GM18870 (cell line): Measurements from ENCODE around the gene ZNF750.
"Not testable (repeated sequence)": the region's sequence is repeated elsewhere in the genome, so short reads cannot be mapped to it uniquely, and the experiment has no call there.

ENCODE experiments used
- ATAC-seq: cut with Tn5 transposase; IDR thresholded peaks from one replicate; pipeline ENCODE4 v1.9.1; 2021; ENCODE audit warnings: moderate library complexity; ENCODE audit not compliant: unreplicated experiment

The ZNF750 gene

DNA sequence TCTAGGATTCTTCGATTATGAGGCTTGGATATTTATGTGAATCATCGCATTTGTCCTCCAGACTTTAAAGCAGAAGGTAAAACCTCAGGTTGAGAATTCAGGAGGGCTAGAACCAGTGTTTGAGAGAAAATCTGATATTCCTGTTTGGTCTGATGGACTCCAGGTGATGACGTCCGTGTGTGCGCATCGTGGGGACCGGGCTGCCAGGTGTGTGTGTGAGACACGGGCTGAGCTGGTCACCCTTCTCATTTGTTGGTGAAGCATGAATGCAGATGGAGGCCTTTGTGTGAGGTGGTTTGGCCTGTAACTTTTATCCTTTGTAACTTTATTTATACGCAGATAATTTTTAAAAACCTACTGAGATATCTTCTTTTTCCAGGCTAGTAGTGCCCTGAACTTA, 42.8 kb downstream of the ZNF750 start:
- ATAC-seq: no peak

- ATAC-seq: no peak
These were observed 44.2 kb downstream of the ZNF750 start for GRCh38 chr17:82795615-82796014.

GRCh38 chr17:82794781-82795482, 44.9 kb downstream of the ZNF750 start:
- ATAC-seq: no peak

DNA sequence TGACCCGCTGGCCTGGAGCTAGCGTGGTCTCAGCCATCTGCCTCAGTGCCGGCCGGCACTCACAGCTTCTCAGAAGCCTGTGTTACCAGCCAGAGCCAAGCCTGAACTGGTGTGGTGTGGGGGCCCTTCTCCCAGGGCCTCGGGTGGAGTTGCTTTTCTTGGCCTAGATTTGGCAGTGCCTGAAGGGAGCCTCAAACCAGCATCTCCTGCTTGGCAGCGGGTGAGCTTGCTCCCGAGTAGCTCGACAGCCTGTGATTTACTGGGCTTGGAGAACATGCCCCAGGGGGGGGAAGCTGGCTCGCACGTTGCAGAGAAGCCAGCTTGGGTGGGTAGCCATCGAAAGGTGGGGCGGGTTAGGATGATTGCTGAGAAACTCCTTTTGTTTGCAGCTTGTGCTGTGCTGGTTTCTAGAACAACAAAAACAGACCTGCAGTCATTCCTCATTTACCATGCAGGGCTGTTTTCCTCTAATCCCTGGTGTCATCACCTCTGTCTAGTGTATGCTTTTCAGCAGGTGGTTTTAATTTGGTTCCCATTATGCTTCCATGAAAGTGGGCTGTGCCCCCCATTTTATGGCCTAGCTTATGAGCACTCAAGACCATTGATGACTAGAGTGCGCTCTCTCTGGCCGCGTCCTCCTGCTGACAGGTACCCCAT, 45.7 kb downstream of the ZNF750 start:
- ATAC-seq: no peak

DNA sequence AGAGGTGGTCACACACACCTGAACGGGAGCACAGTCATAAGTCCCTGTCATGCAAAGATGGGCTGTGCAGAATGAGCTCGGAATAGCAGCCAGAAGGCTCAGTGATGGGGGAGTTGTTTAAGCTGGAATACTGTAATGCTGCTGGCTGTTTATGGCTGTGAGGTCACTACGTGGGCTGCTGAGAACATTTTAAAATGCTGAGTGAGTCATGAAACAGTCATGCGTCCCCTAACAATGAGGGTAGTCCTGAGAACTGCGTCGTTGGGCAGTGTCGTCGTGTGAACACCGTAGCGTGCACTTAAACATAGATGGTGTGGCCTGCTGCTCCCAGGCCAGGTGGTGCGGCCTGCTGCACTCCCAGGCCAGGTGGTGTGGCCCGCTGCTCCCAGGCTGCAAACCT, 48.3 kb downstream of the ZNF750 start:
- ATAC-seq: no peak

- ATAC-seq: no peak
These were observed 49.4 kb downstream of the ZNF750 start for GRCh38 chr17:82790391-82790790.

- ATAC-seq: no peak
These were observed 50.0 kb downstream of the ZNF750 start for GRCh38 chr17:82789806-82790205.

DNA sequence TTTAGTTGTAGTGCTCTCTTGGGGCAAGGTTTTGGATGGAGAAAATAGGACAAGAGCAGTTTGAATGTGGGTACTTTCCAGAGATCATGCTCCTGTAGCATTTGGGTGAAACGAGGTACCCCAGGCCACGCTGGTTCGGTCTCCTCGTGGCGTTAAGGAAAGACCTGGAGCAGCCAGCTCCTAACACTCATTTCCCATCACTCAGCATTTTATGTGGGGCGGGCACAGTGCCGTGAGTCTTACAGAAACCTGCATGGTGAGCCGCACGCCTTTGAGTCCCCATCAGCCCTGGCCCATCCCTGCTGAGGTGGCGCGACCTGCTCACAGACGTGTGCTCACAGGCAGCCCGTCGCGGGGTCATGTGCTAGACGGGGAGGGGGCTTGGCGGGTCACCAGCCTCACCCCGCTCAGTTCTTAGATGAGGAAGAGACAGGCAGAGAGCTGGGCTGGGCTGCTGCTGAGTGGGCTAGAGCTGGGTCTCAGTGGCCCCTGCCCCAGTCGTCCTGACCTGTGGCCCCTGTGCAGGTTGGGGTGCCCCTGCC, 50.7 kb downstream of the ZNF750 start:
- ATAC-seq: no peak

DNA sequence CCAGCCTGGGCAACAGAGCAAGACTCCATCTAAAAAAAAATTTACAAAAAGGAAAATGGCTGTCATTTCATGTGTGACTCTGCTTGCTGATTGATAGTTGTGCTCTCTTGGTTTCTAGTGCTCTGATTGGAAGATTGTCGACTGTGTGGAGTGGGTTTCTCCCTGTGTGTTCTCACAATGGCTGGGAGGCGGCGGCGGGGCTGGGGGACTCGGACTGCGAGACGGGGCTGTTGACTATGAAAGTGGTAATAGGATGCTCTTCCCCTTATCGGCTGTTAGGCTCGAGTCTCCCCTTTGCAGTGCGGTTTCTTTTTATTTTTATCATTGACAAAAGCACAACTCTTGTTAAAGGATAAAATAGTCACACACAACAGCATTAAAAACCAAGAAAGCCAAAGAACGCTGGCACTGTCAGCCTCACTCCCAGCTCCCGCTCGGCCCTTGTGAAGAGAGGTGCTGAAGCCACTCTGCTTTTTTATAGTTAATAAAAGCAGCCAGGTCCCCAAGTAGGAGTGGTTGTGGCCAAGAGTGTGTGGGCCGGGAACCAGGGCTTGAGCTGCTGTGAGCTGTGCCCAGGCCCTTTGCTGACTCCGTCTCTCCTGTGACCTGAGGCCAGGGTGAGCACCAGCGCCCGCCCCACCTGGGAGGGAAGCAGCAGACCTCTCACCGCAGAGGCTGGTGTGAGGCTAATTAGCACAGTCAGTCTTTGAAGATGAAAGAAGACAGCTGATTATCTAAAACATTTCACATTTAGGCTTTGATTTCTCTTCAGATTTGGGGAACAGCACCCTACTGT, 51.4 kb downstream of the ZNF750 start:
- no peak for ATAC-seq

DNA sequence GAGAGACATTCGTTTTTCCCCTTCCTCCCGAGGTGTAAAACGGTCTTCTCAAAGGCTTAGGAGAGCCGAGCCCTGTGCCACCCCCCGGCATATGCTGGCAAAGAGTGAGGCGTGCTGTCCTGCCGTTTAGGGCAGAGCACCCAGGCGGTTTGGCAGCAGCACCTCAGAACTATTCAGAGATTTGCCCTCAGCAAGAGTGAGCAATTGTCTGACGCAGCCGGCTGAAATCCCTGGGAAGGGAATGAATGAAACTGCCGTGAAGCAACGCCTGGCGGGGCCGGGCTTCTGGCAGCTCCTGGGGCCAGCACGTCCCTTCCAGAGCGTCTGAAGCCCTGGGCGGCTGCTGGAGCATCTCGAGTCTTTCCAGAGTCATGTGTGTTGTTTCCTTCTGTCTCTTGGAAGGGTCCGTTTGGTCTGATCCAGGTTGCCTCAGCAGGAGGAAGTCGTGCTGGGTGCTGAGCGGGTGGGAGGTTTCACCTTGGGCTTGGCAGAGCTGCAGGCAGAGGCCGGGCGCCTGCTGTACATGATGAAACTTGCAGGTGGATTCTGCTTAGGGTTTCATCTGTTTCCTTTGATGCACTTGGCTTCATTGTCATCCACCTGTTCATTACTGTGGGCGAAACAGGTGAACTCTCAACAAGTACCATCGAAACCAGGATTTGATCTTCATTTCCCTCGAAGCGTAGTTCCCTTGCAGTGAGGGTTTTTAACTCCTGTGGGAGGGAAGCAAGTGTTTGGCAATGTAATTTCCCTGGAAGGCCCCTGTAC, 52.6 kb downstream of the ZNF750 start:
- ATAC-seq: no peak

GRCh38 chr17:82786427-82786826, 53.4 kb downstream of the ZNF750 start:
- ATAC-seq: no peak

DNA sequence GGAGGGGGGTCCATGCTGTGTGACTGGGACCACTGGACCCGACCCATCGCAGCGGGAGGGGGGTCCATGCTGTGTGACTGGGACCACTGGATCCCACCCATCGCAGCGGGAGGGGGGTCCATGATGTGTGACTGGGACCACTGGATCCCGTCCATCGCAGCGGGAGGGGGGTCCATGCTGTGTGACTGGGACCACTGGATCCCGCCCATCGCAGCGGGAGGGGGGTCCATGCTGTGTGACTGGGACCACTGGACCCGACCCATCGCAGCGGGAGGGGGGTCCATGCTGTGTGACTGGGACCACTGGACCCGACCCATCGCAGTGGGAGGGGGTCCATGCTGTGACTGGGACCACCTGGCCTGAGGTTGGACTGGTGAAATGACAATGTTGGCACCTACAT, 54.2 kb downstream of the ZNF750 start:
- not testable (repeated sequence) for ATAC-seq

GRCh38 chr17:82783498-82783897, 56.3 kb downstream of the ZNF750 start:
- no peak for ATAC-seq

- no peak for ATAC-seq
These were observed 57.1 kb downstream of the ZNF750 start for GRCh38 chr17:82782657-82783207.

DNA sequence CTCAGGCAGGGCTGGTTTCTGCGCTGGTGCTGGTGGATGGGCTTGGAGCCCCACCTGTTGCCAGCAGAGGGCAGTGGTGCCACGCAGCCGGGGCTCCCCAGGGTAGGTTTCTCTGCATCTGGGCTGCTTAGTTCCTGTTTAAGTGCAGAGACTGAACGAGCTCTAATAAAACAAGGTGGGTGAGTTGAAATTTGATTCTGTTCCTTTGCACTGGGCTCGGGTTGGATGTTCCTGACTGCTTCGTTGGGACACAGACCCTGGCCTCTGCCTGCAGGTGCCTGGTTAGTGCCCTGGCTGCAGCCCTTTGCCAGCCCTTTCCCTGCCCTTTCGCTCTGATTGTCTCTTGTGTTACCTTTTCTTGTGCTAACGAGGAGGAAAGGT, 57.9 kb downstream of the ZNF750 start:
- ATAC-seq: no peak

DNA sequence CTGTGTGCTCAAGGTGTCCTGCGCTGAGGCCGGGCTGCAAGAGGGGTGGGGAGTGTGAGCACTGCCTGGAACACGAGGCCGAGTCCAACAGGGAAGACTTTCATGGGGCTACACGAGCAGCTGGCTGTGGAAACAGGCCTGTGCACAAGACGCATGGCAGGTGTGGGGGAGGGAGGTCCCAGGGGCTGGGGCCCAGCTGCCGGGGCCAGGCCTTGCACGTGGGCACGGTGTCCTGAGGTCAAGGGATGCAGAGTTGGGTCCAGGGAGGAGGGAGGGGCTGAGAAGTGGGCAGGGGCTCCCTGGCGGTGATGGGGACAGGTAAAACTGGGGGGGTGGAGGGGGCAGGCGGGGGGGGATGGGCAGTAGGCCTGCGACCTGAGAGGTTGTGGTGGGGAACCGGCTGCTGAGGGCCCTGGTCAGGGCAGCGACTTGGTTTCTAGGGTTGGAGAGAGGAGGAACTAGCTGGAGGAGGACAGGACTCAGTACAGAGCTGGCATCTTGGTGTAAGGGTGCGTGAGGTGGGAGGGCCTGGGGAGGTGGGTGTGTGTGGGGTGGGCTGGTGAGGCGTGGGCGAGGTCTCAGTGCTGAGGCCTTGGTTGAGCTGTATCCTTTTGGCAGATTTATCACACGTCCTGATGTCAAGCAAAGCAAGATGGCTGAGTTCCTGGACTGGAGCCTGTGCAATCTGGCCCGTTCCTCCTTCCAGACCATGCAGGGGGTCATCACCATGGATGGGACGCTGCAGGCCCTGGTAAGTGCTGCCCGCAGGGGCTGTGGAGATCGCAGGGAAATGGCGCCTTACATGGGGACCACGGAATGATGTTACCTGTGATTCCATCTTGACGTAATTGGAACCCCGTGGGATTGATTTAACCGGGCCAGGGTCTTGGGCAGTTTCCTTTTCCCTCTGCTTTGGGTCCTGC, 58.6 kb downstream of the ZNF750 start:
- no peak for ATAC-seq

GRCh38 chr17:82780195-82780594, 59.6 kb downstream of the ZNF750 start:
- no peak for ATAC-seq

GRCh38 chr17:82779541-82779940, 60.3 kb downstream of the ZNF750 start:
- no peak for ATAC-seq
